Sigmoid colon (tissue), 7 donors: ENCODE data around the gene UNC119. TPM values are rescaled to one million over a fixed set of nuclear protein-coding genes. Genes with fewer than 3 reads are reported as not detected.

Experiments used
- DNase-seq: peaks from one replicate; pipeline ENCODE4 v3.0.0-alpha.2; 2019
- H3K27ac ChIP-seq, 4 donors: fragments of 200-600 bp; sonication (generic); one replicate each; pipeline ENCODE4 v1.5.1; 2016 to 2019; ENCODE audit warnings: mild to moderate bottlenecking in 1 of 4
- H3K27me3 ChIP-seq, 3 donors: fragments of 200-600 bp; sonication (generic); one replicate each; pipeline ENCODE4 v1.5.1; 2019; ENCODE audit warnings: mild to moderate bottlenecking in 1 of 3
- H3K36me3 ChIP-seq, 4 donors: fragments of 200-600 bp; sonication (generic); one replicate each; pipeline ENCODE4 v1.5.1; 2016 to 2019
- H3K4me1 ChIP-seq, 4 donors: fragments of 200-600 bp; sonication (generic); one replicate each; pipeline ENCODE4 v1.5.1; 2017 to 2019
- H3K4me3 ChIP-seq, 4 donors: fragments of 200-600 bp; sonication (generic); one replicate each; pipeline ENCODE4 v1.5.1; 2017 to 2019; ENCODE audit warnings: mild to moderate bottlenecking in 2 of 4, moderate library complexity in 1 of 4
- H3K9me3 ChIP-seq, 4 donors: fragments of 200-600 bp in 3 of 4; sonication (generic) in 3 of 4; one replicate each; pipeline versions ENCODE4 v1.5.1 to v1.6.1; 2013 to 2019
- EP300 ChIP-seq, 4 donors: sonication (generic); formaldehyde crosslinking; IDR thresholded peaks; one replicate each; pipeline ENCODE4 v1.6.1; 2017; ENCODE audit warnings: antibody characterized with exemption in 4 of 4
- POLR2A ChIP-seq, 2 donors: fragments of 450-650 bp; IDR thresholded peaks; one replicate each; pipeline ENCODE4 v1.6.1; 2016; ENCODE audit warnings: antibody characterized with exemption in 2 of 2, mild to moderate bottlenecking in 2 of 2, moderate library complexity in 2 of 2
- POLR2AphosphoS5 ChIP-seq, 4 donors: sonication (generic); formaldehyde crosslinking; IDR thresholded peaks; one replicate each; pipeline ENCODE4 v1.6.1; 2017; ENCODE audit warnings: antibody characterized with exemption in 4 of 4
- WGBS, 2 donors: extraction: QIAGEN DNeasy Blood & Tissue Kit; methylation state at CpG; one replicate each; pipeline ENCODE4 v1.1.7; 2013; 5-methylcytosine and 5-hydroxymethylcytosine counted together
- intact Hi-C: fragments of 100-400 bp; cut with DNase I; formaldehyde crosslinking; loops from one replicate; pipeline ENCODE4 v1.15.1; 2023
- polyA plus RNA-seq, 3 donors: library from polyadenylated mRNA; stranded (reverse); fragments of 200-250 nt; gene quantifications; one replicate each; pipeline ENCODE4 v1.2.3, GENCODE V29; 2013
- total RNA-seq, 4 donors: library from RNA; depleted of rRNA; stranded (reverse); fragments of >200 nt; gene quantifications; one replicate each; pipeline ENCODE4 v1.1.0, GENCODE V29; 2016
- TF ChIP-seq, protein P1 (sequence below), 4 experiments: fragments of 450-650 bp in 3 of 4; fragments of 200-600 bp in 1 of 4; IDR thresholded peaks; one replicate each; pipeline ENCODE4 v1.5.1; 2016 to 2019; ENCODE audit warnings: antibody characterized with exemption in 4 of 4, mild to moderate bottlenecking in 3 of 4, moderate library complexity in 2 of 4
- donor health status: healthy with polysubstance abuse.
- donor health status: Bipolar disorder and iron deficiency.
- donor health status: healthy.

The UNC119 gene
- total and polyA plus RNA-seq, 7 donors = 20.7 to 35.8 (median 24.3) TPM

DNA sequence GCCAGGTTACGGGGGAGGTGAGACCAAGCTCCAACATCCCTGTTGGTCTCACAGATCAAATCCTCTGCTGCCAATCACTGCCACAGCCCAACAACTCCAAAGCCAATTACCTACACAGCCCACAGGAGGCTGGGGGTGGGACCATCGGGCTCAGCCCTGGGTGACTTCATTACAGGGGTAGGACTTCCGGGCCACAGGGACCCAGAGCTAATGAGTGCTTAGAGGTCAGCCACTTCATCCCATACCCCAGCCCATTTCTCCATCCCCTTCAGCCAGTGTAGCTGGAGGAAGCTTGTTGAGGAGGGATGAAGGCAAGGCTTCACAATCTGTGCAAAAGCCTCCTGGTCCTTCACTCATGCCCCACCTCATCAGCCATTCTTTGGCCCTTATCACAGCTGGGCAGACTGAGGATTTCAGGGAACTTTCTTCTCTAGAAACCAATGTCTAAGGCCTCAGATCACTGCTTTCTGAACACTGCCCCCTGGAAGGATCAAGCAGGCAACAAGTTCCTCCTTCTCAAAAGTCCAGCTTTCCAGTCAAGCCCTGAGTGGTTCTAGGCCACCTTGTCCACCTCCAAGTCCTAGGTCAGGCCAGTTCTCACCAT lies 40.5 kb downstream of the UNC119 start:
- no peak overlapping the region for H3K27ac ChIP-seq
- H3K27me3 ChIP-seq = peaks cover 12 to 67% (median 39%) of the 10 kb centered on the region in 3 donors
- no peaks in the 10 kb centered on the region for H3K4me1 ChIP-seq
- H3K9me3 ChIP-seq = no peaks in the 10 kb centered on the region
- intact Hi-C loops = no loop called here
- DNase-seq = no peak
- TF ChIP-seq POLR2AphosphoS5 (IDR thresholded peaks at IDR 0.05) (no peak), EP300 (IDR thresholded peaks at IDR 0.05) (no peak), POLR2A (IDR thresholded peaks at IDR 0.05) (no peak)
- TF ChIP-seq, protein P1, sequence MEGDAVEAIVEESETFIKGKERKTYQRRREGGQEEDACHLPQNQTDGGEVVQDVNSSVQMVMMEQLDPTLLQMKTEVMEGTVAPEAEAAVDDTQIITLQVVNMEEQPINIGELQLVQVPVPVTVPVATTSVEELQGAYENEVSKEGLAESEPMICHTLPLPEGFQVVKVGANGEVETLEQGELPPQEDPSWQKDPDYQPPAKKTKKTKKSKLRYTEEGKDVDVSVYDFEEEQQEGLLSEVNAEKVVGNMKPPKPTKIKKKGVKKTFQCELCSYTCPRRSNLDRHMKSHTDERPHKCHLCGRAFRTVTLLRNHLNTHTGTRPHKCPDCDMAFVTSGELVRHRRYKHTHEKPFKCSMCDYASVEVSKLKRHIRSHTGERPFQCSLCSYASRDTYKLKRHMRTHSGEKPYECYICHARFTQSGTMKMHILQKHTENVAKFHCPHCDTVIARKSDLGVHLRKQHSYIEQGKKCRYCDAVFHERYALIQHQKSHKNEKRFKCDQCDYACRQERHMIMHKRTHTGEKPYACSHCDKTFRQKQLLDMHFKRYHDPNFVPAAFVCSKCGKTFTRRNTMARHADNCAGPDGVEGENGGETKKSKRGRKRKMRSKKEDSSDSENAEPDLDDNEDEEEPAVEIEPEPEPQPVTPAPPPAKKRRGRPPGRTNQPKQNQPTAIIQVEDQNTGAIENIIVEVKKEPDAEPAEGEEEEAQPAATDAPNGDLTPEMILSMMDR (IDR thresholded peaks at IDR 0.05) = no peak
- no peaks in the 10 kb centered on the region for H3K36me3 ChIP-seq
- no peak overlapping the region for H3K4me3 ChIP-seq
- WGBS, 2 donors = 85 to 86% methylated on average over 3 of the region's 3 CpGs

DNA sequence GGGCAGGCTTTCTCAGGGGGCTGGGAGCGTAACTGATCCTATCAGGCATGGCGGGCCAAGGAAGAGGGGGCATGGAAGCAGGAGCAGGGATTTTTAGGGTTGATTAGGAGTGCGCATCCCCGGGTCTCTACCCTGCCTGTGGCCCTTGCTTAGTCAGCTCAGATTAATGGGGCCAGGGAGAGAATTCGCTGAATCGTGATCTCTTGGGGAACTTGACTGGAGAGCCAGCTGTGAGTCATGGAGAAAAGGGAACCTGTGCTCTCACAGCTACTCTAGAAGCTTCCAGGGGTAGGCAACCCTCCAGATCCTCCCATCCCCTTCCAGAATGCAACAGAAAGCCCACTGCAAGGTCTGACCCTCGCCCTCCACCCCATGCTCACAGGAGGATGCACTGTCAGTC lies 42.6 kb downstream of the UNC119 start:
- H3K27me3 ChIP-seq = peaks cover 12 to 71% (median 46%) of the 10 kb centered on the region in 3 donors

DNA sequence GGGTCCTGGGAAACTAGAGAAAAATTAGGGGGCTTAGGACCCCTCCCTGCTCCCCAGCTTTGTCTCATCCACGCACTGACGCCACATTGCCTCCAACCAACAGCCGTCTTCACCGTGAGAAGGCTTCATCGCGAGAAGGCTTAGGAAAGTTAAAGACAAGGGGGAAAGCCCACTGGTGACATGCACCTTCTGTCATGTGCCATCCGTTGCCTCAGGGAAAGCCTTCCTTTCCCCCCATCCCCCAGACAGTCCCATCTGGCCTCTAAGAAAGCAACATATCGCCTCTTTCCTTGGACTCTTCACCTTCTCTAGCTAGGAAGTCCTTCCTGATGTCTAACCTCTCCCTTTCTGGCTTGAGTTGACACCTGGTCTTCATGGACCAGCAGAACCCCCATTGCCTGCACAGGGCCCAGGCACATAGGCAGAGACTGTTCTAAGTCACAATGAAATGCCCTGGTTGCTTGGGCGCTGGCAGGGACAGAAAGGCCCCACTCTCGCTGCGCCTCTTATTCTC lies 44.2 kb downstream of the UNC119 start:
- 71 to 74% methylated on average over 11 of the region's 11 CpGs for WGBS, 2 donors
- no peaks in the 10 kb centered on the region for H3K9me3 ChIP-seq
- no peaks in the 10 kb centered on the region for H3K4me1 ChIP-seq
- TF ChIP-seq POLR2A (IDR thresholded peaks at IDR 0.05) (no peak), POLR2AphosphoS5 (IDR thresholded peaks at IDR 0.05) (no peak), EP300 (IDR thresholded peaks at IDR 0.05) (no peak)
- TF ChIP-seq, protein P1 (IDR thresholded peaks at IDR 0.05) = no peak
- H3K36me3 ChIP-seq = no peaks in the 10 kb centered on the region
- H3K27me3 ChIP-seq = peaks cover 8 to 66% (median 37%) of the 10 kb centered on the region in 3 donors
- H3K4me3 ChIP-seq = no peak overlapping the region
- intact Hi-C loops = no loop called here
- no peak overlapping the region for H3K27ac ChIP-seq
- no peak for DNase-seq

More for the DNA sequence above, 42.6 kb downstream of the UNC119 start:
- intact Hi-C loops = no loop called here
- Histone ChIP-seq H3K4me3 (no peak overlapping the region), H3K9me3 (no peaks in the 10 kb centered on the region), H3K27ac (no peak overlapping the region), H3K4me1 (no peaks in the 10 kb centered on the region), H3K36me3 (no peaks in the 10 kb centered on the region)
- TF ChIP-seq EP300 (IDR thresholded peaks at IDR 0.05) = no peak
- no peak for DNase-seq
- 76 to 86% methylated on average over 7 of the region's 7 CpGs for WGBS, 2 donors

DNA sequence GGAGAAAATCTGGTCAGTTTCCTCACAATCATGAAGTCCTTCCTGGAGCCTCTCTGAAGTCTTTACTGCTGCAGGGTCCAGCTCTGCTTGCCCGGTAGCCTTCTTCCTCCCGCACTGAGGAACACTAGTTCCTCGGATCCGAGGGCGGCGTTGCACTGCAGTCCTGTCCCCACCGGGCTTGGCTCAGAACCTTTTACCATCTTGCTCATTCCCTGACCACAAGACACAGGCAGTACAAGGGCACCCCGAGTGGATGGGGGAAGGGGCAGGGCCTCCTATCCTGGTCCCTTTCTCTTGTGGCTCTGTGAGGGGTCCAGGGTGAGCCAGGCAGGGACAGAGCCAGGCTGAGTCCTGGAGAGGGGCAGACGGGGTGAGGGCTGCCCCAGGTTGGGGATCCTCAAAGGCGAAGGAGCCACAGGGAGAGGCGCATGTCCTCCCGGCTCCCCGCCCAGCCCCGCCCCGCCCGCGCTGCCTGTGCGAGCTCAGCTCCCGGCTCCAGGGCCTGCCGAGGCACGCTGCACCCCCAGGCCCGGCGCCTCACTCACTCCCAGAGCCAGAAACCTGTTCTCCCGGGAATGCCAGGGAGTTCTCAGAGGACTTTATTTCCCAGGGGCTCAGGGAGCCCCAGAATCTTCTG lies 44.7 kb downstream of the UNC119 start:
- DNase-seq = no peak
- intact Hi-C loops = no loop called here
- H3K27me3 ChIP-seq = peaks cover 8 to 60% (median 37%) of the 10 kb centered on the region in 3 donors
- no peak for TF ChIP-seq EP300 (IDR thresholded peaks at IDR 0.05)
- TF ChIP-seq POLR2A (IDR thresholded peaks at IDR 0.05) = no peak
- TF ChIP-seq POLR2AphosphoS5 (IDR thresholded peaks at IDR 0.05) = no peak
- TF ChIP-seq, protein P1 (IDR thresholded peaks at IDR 0.05) = no peak
- no peak overlapping the region for H3K27ac ChIP-seq
- H3K4me3 ChIP-seq = no peak overlapping the region
- no peaks in the 10 kb centered on the region for H3K4me1 ChIP-seq
- H3K9me3 ChIP-seq = no peaks in the 10 kb centered on the region
- WGBS, 2 donors = 22 to 51% methylated on average over 24 of the region's 24 CpGs
- H3K36me3 ChIP-seq = no peaks in the 10 kb centered on the region

DNA sequence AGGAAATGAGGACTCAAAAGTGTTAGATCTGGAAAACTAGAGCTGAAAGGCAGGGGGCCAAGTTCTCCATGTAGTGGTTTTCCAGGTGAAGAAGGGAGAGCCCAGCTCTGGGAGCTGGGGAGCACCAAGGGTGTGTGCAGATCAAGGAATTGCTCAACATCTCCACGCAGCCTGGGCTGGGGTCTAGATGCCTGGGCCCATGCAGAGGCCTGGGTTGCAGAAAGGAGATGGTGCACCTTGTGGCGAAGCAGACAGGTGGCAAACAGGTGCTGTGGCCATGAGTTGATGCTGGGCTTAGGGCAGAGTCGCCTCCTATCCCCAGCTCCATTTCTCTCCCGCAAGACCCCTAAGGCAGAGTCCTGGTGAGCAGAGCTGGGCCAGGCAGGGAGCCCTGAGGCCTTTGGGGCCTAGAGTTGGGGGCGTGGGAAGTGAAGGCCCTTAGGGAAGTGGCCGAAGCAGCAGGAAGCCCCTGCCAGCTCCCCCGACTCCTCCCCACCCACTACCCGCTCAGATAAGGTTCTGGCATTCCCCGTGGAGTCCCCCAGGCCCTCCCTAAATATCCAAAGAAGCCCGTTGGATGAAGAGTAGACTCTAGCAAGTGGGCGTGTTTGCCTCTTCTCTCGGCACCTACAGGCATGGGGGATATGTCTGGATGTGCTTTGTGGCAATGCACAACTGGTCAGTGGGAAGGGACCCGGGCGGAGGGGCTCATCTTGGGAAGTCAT lies 45.5 kb downstream of the UNC119 start:
- Histone ChIP-seq H3K27ac (no peak overlapping the region), H3K27me3 (peaks cover 8 to 52% (median 37%) of the 10 kb centered on the region in 3 donors), H3K4me1 (no peaks in the 10 kb centered on the region), H3K36me3 (no peaks in the 10 kb centered on the region), H3K4me3 (no peak overlapping the region), H3K9me3 (no peaks in the 10 kb centered on the region)
- WGBS, 2 donors = 85 to 90% methylated on average over 14 of the region's 14 CpGs
- no peak for DNase-seq
- intact Hi-C loops = no loop called here
- TF ChIP-seq POLR2A (IDR thresholded peaks at IDR 0.05) (no peak), EP300 (IDR thresholded peaks at IDR 0.05) (no peak), POLR2AphosphoS5 (IDR thresholded peaks at IDR 0.05) (no peak)
- TF ChIP-seq, protein P1 (IDR thresholded peaks at IDR 0.05) = no peak
